GM12872 (cell line): ENCODE data around the gene PLAC1.

Experiments used
- TF ChIP-seq, protein P1 (sequence below): IDR thresholded peaks from 3 replicates; pipeline ENCODE4 v1.5.1; 2011; ENCODE audit warnings: low read depth, mild to moderate bottlenecking, low read length, moderate library complexity; ENCODE audit not compliant: insufficient read depth

PLAC1 gene

DNA sequence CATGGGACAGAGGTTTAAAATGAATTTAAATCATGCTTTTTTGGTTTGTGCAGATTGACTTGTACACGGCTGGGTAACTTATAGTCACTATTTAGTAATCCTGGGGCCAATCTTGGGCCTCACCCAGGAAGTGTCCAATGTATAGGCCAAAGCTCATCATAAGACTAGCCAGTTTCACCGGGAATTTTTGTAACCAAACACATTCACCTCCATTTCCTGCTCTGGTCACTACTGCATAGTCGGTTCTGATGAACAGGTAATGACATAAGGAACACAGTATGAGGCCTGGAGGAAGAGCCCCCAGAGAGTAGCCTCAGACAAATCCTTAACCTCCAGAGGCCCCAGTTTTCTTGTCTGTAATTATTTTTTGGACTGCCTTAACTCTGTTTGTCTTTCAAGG lies 116.4 kb downstream of the PLAC1 start:
- TF ChIP-seq, protein P1, sequence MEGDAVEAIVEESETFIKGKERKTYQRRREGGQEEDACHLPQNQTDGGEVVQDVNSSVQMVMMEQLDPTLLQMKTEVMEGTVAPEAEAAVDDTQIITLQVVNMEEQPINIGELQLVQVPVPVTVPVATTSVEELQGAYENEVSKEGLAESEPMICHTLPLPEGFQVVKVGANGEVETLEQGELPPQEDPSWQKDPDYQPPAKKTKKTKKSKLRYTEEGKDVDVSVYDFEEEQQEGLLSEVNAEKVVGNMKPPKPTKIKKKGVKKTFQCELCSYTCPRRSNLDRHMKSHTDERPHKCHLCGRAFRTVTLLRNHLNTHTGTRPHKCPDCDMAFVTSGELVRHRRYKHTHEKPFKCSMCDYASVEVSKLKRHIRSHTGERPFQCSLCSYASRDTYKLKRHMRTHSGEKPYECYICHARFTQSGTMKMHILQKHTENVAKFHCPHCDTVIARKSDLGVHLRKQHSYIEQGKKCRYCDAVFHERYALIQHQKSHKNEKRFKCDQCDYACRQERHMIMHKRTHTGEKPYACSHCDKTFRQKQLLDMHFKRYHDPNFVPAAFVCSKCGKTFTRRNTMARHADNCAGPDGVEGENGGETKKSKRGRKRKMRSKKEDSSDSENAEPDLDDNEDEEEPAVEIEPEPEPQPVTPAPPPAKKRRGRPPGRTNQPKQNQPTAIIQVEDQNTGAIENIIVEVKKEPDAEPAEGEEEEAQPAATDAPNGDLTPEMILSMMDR, result no peak

DNA sequence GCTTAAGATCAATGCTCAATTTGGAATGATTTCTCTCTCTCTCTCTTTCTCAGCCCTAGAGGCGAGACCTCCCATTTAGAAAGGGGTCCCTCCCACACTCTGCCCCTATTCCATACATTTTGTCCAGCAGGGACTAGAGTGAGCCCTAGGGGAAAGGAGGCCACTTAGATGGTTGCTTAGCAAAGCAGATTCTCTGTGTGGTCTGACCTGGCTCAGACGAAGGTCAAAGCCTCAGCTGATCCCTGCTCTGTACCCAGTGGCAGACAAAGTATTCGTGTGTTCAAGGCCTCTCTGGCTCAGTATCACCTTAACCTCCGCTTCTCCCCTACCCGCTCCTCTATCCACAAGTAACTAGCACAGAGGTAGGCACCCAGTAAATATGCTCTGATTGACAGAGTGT lies 120.0 kb downstream of the PLAC1 start:
- TF ChIP-seq, protein P1, result no peak

DNA sequence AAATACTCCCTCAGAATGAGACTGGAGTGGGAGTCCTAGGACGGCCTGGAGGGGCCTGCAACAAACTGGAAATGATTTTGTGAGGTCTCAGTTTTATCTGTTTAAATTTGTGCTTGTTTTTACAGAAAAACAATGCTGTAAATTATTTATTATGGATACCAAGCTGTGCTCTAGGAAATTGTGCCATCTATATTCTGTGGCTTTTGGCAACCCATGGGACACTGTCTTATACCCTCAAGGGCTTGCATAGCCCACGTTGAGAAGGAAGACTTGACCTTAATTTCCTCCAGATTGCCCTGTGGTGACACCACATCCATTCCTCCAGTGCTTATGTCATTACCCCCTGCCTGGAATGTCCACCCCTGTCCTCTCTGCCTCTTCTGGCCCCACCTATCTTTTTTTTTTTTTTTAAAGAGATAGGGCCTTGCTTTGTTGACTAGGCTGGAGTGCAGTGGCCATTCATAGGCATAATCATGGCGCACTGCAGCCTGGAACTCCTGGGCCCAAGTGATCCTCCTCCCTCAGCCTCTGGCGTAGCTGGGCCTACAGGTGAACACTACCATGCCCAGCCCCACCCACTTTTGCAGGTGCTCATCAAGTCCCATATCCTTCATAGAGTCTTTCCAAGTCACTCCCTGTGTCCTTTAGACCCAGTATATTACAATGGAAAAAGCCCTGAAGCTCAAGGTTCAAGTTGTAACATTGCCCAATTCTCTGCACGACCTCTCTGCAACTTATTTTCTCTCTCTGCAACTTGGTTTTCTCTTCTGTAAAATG lies 120.9 kb downstream of the PLAC1 start:
- TF ChIP-seq, protein P1, result no peak

DNA sequence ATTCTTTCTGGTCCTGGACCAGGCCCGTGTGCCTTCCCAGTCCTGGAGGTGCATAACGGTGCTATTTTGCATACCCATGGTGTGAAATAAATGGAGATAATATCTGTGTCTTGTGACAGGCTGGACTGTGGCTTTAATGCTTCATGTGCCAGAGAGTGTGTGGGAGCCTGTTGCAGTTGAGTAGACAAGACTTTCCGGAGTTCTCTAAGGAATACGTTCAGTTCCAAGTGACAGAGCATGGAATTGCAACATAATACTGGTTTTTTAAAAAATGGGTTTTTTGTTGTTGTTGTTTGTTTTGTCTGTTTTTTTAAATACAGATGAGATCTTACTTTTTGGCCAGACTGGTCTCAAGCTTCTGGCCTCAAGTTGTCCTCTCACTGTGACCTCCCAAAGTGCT lies 124.3 kb downstream of the PLAC1 start:
- TF ChIP-seq, protein P1, result no peak

- TF ChIP-seq, protein P1, result no peak
Observed at GRCh38 chrX:134533352-134533751, 124.9 kb downstream of the PLAC1 start.

- TF ChIP-seq, protein P1, result no peak
Observed at GRCh38 chrX:134530845-134531244, 127.4 kb downstream of the PLAC1 start.

- TF ChIP-seq, protein P1, result no peak
Observed at GRCh38 chrX:134529481-134529880, 128.8 kb downstream of the PLAC1 start.
